HCT116 (cell line): Measurements from ENCODE around the gene LRRC72. TPM values are rescaled to one million over a fixed set of nuclear protein-coding genes. Genes with fewer than 3 reads are reported as not detected.

Experiments used
- ATAC-seq: fragments of 200-7000 bp; cut with Tn5 transposase; 2 replicates; pipeline ENCODE4 v1.9.1; 2020; ENCODE audit warnings: mild to moderate bottlenecking, moderate library complexity
- BruUV-seq: library from RNA; stranded (reverse); fragments of 400-500 nt; replicated peaks from 2 replicates; lab custom pipeline; 2021; lab: Mats Ljungman, UMichigan
- CTCF ChIA-PET: fragments of 300-600 bp; sonication (Branson Sonifier 250); formaldehyde crosslinking; loops from one replicate; lab custom pipeline; 2021; ENCODE audit warnings: antibody characterized with exemption; lab: Charles Lee
- POLR2A ChIA-PET: fragments of 300-600, 350-600 bp; sonication (Branson Sonifier 250); formaldehyde crosslinking; loops from one replicate; lab custom pipeline; 2021; ENCODE audit warnings: antibody characterized with exemption; lab: Charles Lee
- RAD21 ChIA-PET, 2 experiments: fragments of 300-600 bp; sonication (Branson Sonifier 250); formaldehyde crosslinking; loops; one replicate each; lab custom pipeline; 2023; ENCODE audit warnings: low total read pairs in 2 of 2; ENCODE audit not compliant: uncharacterized antibody in 2 of 2, unreplicated experiment in 2 of 2, low non-redundant PET in 1 of 2; lab: Charles Lee
- DNase-seq: peaks from one replicate; pipeline ENCODE4 v3.0.0-alpha.2; 2010; ENCODE audit warnings: low read depth, low spot score
- H2AFZ ChIP-seq: fragments of 200-600 bp; shearing (Covaris generic), sonication (generic); 2 replicates; pipeline ENCODE4 v1.6.1; 2017; ENCODE audit warnings: low read depth, mixed run types, mixed read lengths, antibody characterized with exemption, low read length; ENCODE audit not compliant: poor library complexity, severe bottlenecking
- H3K27ac ChIP-seq: 2 replicates; pipeline ENCODE4 v1.5.1; 2012; ENCODE audit warnings: low read depth, low read length
- H3K27me3 ChIP-seq: fragments of 200-600 bp; sonication (generic); 2 replicates; pipeline ENCODE4 v1.6.1; 2016; ENCODE audit warnings: mixed run types, low read length, mixed read lengths; ENCODE audit not compliant: insufficient read depth
- H3K36me3 ChIP-seq, 2 experiments: fragments of 200-500 bp in 1 of 2; fragments of 200-600 bp in 1 of 2; sonication (Bioruptor generic) in 1 of 2; sonication (generic) in 1 of 2; 2 replicates each; pipeline versions ENCODE4 v1.5.1 to v1.6.1; 2014 to 2016; ENCODE audit warnings: low read length in 2 of 2, inconsistent platforms in 1 of 2, mixed read lengths in 1 of 2, mixed run types in 1 of 2; ENCODE audit not compliant: insufficient read depth in 2 of 2, control insufficient read depth in 1 of 2
- H3K4me1 ChIP-seq, 2 experiments: fragments of 200-600 bp in 1 of 2; sonication (generic) in 1 of 2; 2 replicates each; pipeline versions ENCODE4 v1.5.1 to v1.6.1; 2012 to 2017; ENCODE audit warnings: low read length in 2 of 2, inconsistent platforms in 1 of 2, mild to moderate bottlenecking in 1 of 2, mixed read lengths in 1 of 2, mixed run types in 1 of 2, moderate library complexity in 1 of 2; ENCODE audit not compliant: insufficient read depth in 2 of 2, control insufficient read depth in 1 of 2
- H3K4me2 ChIP-seq: fragments of 200-600 bp; sonication (generic); 2 replicates; pipeline ENCODE4 v1.6.1; 2017; ENCODE audit warnings: mixed run types, low read length, mixed read lengths
- H3K4me3 ChIP-seq, 2 experiments: fragments of 200-600 bp in 1 of 2; sonication (generic) in 1 of 2; replicated peaks in 1 of 2; 2 replicates each; pipeline ENCODE4 v1.5.1; 2011 to 2016; ENCODE audit warnings: low read length in 2 of 2, control low read depth in 1 of 2, low read depth in 1 of 2, mild to moderate bottlenecking in 1 of 2, mixed read lengths in 1 of 2, mixed run types in 1 of 2
- H3K79me2 ChIP-seq: fragments of 200-600 bp; sonication (generic); 2 replicates; pipeline ENCODE4 v1.6.1; 2017; ENCODE audit warnings: mild to moderate bottlenecking, mixed run types, low read length, moderate library complexity, mixed read lengths; ENCODE audit not compliant: insufficient read depth
- H3K9ac ChIP-seq: fragments of 200-600 bp; sonication (generic); 2 replicates; pipeline ENCODE4 v1.6.1; 2016; ENCODE audit warnings: low read length, mixed read lengths
- H3K9me2 ChIP-seq: fragments of 200-600 bp; sonication (generic), shearing (Covaris generic); 2 replicates; pipeline ENCODE4 v1.6.1; 2017; ENCODE audit warnings: mixed run types, mild to moderate bottlenecking, moderate library complexity; ENCODE audit not compliant: insufficient read depth
- H3K9me3 ChIP-seq, 2 experiments: fragments of 200-500 bp in 1 of 2; fragments of 200-600 bp in 1 of 2; sonication (Bioruptor generic) in 1 of 2; sonication (generic) in 1 of 2; 2 replicates each; pipeline ENCODE4 v1.6.1; 2014 to 2017; ENCODE audit warnings: low read length in 2 of 2, mixed read lengths in 2 of 2, inconsistent platforms in 1 of 2, low read depth in 1 of 2, mild to moderate bottlenecking in 1 of 2, mixed run types in 1 of 2, moderate library complexity in 1 of 2; ENCODE audit not compliant: control insufficient read depth in 1 of 2, insufficient read depth in 1 of 2
- H4K20me1 ChIP-seq: fragments of 200-600 bp; sonication (generic), shearing (Covaris generic); 2 replicates; pipeline ENCODE4 v1.6.1; 2017; ENCODE audit warnings: mixed run types, mild to moderate bottlenecking, moderate library complexity; ENCODE audit not compliant: insufficient read depth
- CBX3 ChIP-seq: IDR thresholded peaks from 2 replicates; pipeline ENCODE4 v1.6.1; 2012; ENCODE audit warnings: low read depth
- CEBPB ChIP-seq: IDR thresholded peaks from 2 replicates; pipeline ENCODE4 v1.6.1; 2012; ENCODE audit warnings: low read depth
- RAD21 ChIP-seq: IDR thresholded peaks from 2 replicates; pipeline ENCODE4 v1.6.1; 2012; ENCODE audit warnings: low read depth, mild to moderate bottlenecking
- SP1 ChIP-seq: IDR thresholded peaks from 2 replicates; pipeline ENCODE4 v1.6.1; 2012; ENCODE audit warnings: low read depth
- TCF7L2 ChIP-seq: IDR thresholded peaks from 2 replicates; pipeline ENCODE4 v1.7.0; 2011; ENCODE audit warnings: borderline replicate concordance, inconsistent platforms; ENCODE audit not compliant: insufficient read depth, insufficient read length; ENCODE audit errors: extremely low read depth
- YY1 ChIP-seq: IDR thresholded peaks from 2 replicates; pipeline ENCODE4 v1.6.1; 2011; ENCODE audit warnings: low read length, low read depth, moderate library complexity, mild to moderate bottlenecking; ENCODE audit not compliant: insufficient replicate concordance; ENCODE audit errors: extremely low read depth
- ZNF274 ChIP-seq: fragments of 200-500 bp; sonication (Bioruptor generic); IDR thresholded peaks from 2 replicates; pipeline ENCODE4 v1.6.1; 2014; ENCODE audit warnings: mild to moderate bottlenecking, low read depth, low read length, inconsistent platforms
- intact Hi-C: fragments of 100-400 bp; cut with micrococcal nuclease; formaldehyde crosslinking; loops from 2 replicates; pipeline ENCODE4 v1.10.0; 2022
- total RNA-seq: library from RNA; stranded (reverse); gene quantifications from one replicate; pipeline ENCODE4 v1.2.1, GENCODE V29; 2021; ENCODE audit not compliant: unreplicated experiment
- TF ChIP-seq, protein P1 (sequence below): IDR thresholded peaks from 2 replicates; pipeline ENCODE4 v1.6.1; 2012
- TF ChIP-seq, protein P2 (sequence below): IDR thresholded peaks from 2 replicates; pipeline ENCODE4 v1.6.1; 2011; ENCODE audit warnings: mild to moderate bottlenecking, low read length, moderate library complexity; ENCODE audit not compliant: insufficient replicate concordance; ENCODE audit errors: extremely low read depth

Gene LRRC72
- total RNA-seq, 1 experiment from 2014 or later: not detected

DNA sequence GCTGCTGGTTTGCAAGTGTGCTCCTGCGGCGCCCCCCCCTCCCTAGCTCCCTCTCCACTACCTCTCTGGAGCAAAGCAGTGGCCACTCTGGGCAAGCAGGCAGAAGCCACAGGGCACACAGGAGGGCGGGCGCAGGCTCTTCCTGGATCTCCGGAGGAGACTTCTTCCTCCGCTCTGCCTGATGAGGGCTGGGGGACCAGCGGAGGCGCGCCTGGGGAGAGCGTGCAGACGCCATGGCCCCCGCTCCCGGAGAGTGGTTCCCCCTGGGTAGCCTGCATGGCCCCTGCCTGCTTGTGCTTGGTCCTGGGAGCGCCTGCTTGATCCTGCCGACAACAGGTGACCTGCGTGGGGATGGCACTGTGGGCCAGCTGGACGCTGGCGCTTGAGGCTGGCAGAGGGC, 89.9 kb downstream of the LRRC72 start:
- Histone ChIP-seq H3K9ac (no peak overlapping the region), H3K27me3 (no peaks in the 10 kb centered on the region), H3K4me2 (no peak overlapping the region), H4K20me1 (no peaks in the 10 kb centered on the region), H3K4me1 (0 out of 4 replicates have a peak, but pooled peaks cover 0 to 7% of the 10 kb centered on the region in 2 experiments), H3K4me3 (no peak overlapping the region), H3K9me3 (no peaks in the 10 kb centered on the region), H2AFZ (no peak overlapping the region), H3K27ac (no peak overlapping the region), H3K36me3 (peaks cover 14 to 24% of the 10 kb centered on the region in 2 experiments), H3K79me2 (no peaks in the 10 kb centered on the region), H3K9me2 (no peaks in the 10 kb centered on the region)
- BruUV-seq: no TSS peak
- TF ChIP-seq RAD21 (no peak), YY1 (no peak), CBX3 (no peak), ZNF274 (no peak), CEBPB (no peak), TCF7L2 (no peak), SP1 (no peak)
- TF ChIP-seq, protein P1, sequence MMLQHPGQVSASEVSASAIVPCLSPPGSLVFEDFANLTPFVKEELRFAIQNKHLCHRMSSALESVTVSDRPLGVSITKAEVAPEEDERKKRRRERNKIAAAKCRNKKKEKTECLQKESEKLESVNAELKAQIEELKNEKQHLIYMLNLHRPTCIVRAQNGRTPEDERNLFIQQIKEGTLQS: no peak
- TF ChIP-seq, protein P2, sequence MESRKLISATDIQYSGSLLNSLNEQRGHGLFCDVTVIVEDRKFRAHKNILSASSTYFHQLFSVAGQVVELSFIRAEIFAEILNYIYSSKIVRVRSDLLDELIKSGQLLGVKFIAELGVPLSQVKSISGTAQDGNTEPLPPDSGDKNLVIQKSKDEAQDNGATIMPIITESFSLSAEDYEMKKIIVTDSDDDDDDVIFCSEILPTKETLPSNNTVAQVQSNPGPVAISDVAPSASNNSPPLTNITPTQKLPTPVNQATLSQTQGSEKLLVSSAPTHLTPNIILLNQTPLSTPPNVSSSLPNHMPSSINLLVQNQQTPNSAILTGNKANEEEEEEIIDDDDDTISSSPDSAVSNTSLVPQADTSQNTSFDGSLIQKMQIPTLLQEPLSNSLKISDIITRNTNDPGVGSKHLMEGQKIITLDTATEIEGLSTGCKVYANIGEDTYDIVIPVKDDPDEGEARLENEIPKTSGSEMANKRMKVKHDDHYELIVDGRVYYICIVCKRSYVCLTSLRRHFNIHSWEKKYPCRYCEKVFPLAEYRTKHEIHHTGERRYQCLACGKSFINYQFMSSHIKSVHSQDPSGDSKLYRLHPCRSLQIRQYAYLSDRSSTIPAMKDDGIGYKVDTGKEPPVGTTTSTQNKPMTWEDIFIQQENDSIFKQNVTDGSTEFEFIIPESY: no peak
- DNase-seq: no peak
- CTCF ChIA-PET: no interaction called here
- RAD21 ChIA-PET: no interaction called here
- intact Hi-C loops: no loop called here
- ATAC-seq: no peak
- POLR2A ChIA-PET: no interaction called here
